NCI-H510A (cell line): ENCODE measurements around the gene ACYP1.

Experiments
- DNase-seq: peaks from one replicate; lab custom pipeline; 2025; lab: John Stamatoyannopoulos, UW

The ACYP1 gene

DNA sequence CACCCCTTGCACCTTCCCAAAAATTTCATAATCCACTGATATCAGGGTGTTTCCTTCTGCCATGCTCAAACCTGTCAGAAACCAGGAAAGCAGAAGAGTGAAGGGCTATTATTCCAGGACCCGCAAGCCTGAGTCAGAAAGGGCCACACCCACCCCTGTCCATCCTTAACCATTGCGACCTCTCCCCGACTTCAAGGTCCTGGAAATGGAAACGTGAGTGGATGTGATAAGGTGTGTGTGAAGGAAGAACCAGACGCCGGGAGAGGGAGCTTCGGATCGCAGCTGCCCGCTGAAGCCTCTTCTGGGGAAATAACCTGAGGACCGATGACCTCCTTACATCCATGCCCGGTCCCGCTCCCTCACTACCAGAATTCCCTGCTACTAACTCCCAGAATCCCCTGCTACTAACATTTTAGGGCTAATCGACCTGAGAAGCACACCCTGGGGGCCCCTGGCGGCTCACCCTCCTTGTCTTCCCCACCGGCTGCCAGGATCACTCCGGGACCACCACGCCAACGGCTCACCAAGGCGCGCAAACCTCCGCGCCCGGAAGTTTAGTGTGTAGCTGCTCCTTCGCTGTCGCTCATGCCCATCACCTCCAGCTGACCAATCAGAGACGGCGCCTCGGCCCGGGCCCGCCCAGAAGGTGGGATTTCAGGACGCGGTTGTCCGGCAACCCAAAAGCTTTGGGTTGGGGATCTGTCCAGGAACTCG, at the start of gene ACYP1:
Gene ACYP1 (minus strand): TSS at position 534 of the 714 bp plus-strand sequence. CDS start 471 bp downstream, at position 63.
- peak; percentile 76 for DNase-seq

GRCh38 chr14:75109877-75110276, 46.1 kb upstream of the ACYP1 start:
- no peak for DNase-seq

- no peak for DNase-seq
These were observed 43.4 kb upstream of the ACYP1 start for GRCh38 chr14:75107186-75107585.

DNA sequence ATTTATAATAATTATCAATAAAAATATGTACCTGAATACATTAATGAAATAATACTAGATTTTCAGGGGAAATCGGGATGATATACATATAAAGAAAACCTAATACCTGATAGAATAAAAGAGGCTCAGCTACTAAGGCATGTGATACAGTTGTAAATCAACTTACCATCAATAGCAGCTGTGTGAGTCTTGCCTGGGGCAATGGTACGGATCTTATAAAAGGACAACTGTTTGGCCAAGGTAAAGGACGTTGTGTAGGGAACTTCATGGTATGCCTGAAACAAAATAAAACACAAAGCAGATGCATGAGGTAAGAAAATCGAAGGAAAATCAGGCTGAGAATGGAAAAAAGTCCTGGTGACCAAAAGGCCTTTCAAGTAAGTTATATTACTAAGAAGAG, 37.7 kb upstream of the ACYP1 start:
- no peak for DNase-seq

DNA sequence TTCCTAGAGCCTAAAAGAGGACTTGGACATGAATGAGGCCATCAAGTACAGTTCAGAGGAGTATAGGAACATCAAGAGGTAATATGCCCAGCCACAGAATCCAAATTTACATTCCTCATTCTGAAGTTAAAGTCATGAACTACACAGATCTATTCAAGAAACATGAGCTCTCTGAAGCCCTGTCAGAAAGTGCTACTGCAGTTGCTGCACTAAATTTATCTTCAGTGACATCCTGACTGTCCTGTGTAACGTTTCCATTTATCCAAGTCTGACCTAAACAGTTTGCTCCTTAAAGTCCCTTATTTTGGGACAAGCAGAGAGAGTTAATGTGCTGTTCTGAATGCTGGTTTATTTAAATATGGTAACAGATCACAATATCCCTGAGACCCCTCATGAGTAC, 34.9 kb upstream of the ACYP1 start:
- no peak for DNase-seq

- no peak for DNase-seq
These were observed 34.4 kb upstream of the ACYP1 start for GRCh38 chr14:75098212-75098611.

DNA sequence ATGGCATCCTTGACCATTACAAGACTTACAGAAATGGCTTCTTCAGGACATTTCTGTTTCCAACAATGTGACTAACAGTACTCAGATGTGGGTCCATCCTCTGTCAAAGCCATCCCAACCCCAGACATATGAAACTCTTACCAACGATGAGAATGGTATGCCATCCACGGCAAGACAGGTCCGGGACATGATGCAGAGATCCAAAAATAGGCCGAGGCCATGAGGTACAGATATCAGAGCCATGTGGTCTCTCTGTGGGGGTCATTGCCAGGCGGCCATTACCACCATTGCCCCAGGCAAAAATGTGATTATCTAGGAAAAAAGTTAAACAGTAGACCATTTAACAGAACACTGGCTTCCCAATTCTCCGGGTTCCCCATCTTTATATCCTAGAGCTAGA, 33.1 kb upstream of the ACYP1 start:
- no peak for DNase-seq

DNA sequence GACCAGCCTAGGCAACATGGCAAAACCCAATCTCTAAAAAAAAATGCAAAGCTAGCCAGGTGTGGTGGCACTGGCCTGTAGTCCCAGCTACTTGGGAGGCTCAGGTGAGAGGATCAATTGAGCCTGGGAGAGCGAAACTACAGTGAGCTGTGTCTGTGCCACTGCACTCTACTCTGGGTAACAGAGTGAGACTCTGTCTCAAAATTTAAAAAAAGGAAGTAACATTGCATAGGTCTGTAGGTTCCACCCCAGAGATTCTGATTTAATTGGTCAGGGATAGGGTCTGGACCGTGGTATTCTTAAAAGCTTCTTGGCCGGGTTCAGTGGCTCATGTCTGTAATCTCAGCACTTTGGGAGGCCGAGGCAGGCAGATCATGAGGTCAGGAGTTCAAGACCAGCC, 31.9 kb upstream of the ACYP1 start:
- no peak for DNase-seq

DNA sequence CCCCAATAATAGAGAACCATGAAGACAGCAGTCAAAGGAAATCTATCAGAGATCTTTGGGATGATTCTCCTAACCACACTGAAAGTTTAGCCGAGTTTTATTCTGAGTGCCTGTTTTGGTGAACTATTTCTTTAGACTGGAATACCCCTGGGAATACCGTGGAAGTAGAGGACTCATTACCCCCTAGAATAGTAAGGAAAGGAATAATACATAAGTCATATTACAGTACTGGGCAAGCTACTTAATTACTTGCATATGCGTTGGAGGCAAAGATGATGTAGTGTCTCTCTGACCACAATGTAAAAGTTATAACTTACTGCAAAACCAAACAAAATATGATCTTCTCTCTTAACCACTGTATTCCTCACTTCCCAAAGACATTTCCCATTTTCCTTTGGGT, 31.1 kb upstream of the ACYP1 start:
- no peak for DNase-seq

GRCh38 chr14:75092698-75093097, 28.9 kb upstream of the ACYP1 start:
- no peak for DNase-seq

- no peak for DNase-seq
These were observed 27.4 kb upstream of the ACYP1 start for GRCh38 chr14:75091251-75091650.

DNA sequence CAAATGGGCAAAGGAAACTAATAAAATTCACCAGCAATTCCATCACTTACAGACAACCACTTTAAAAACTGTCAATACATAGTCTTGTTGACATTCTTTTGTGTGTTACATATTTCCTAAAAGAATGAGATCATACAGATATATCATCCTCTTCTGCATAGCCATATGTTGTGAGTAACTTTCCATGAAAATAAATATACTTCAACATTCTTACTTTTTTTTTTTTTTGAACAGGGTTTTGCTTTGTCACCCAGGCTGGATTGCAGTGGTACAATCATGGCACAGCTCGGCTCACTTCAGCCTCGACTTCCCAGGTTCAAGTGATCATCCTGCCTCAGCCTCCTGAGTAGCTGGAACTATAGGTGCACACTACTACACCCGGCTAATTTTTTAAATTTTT, 26.5 kb upstream of the ACYP1 start:
- no peak for DNase-seq

DNA sequence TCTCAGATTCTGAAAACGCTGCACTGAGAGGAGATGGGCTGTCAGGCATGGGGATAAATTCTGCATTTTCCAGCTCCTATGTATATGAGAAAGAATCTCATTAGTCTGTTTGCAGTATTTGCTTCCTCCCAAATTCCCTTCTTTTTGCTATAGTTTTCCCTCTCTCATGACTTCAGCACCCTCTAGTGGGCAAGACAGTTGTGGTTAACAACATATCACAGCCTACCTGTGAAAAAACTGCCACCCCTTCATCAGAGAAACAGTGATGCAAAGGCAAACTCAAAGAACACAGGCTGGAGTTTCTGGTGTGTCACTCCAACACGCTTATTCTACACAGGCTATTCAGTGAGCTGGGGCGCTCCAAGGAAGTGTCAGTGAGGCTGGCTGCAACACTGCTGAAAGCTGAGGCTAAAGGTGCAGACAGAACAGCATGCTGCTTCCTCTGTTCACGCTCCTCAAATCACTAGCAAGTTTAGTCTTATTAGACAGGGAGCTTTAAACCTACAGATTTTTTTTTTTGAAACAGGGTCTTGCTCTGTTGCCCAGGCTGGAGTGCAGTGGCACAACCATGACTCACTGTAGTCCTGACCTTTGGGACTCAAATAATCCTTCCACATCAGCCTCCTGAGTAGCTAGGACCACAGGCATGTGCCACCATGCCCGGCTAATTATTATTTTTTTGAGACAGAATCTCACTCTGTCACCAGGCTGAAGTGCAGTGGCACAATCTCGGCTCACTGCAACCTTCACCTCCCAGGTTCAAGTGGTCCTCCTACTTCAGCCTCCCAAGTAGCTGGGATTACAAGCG, 24.9 kb upstream of the ACYP1 start:
- DNase-seq: no peak

- DNase-seq: no peak
These were observed 24.3 kb upstream of the ACYP1 start for GRCh38 chr14:75088153-75088552.

DNA sequence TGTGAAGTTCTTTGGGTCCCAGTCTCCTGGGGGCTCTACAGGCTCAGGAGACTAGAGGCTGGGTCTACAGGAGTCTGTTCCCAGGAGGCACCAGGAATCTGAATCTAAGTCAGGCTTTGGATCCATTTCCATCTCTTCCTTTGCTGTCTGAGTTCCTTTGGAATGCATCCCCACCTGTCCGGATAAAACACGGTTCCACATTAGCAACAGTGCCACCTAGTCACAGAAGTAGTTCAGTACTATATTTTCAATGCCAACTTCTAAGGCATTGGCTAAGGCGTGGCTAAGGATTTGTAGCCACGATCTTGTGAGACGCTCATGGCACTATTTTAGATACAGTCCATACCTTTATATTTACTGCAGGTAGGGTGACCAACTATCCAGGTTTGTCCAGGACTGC, 20.7 kb upstream of the ACYP1 start:
- DNase-seq: no peak

DNA sequence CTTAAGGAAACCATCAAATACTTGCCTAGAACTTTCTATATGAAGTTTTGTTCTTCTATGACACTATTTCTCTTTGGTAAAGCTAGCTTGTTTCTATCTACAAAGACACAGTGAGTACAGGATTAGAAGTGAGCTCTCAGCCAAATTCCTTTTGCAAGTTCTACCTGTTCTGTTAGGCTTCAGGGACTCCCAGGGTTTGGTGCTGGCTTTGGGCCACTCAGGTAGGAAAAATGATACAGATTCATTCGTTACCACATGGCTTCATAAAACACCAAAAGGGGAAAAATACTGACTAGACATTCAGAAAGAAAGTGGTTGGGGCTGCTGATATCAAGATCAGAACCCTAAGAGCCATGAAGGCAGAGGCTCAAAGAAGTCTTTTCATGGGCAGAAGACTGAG, 19.4 kb upstream of the ACYP1 start:
- DNase-seq: no peak

DNA sequence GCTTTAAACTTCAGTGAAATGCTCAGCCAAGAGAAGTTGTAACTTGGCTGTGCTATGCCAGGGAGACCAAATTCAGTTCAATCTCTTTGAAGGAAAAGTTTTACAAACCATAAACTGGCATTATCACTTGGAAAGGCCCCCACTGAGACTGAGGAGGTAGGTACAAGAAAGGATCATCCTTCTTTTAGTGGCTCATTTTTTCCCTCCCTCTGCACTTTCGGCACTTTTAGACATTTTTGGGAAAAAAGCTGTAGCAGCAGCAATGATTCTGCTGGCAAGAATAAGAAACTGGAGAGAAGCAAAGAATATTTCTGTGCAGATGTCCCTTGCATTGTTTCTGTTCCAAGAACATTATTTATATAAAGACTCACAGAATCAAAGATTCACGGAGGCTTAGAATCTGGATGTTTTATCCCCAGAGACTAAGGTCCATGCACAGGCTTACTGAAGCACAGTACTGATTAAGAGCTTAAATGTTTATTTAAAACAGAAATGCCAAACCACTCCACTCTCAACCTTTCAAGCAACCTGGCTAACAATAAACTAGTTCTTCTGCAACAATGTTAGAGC, 17.9 kb upstream of the ACYP1 start:
- no peak for DNase-seq

DNA sequence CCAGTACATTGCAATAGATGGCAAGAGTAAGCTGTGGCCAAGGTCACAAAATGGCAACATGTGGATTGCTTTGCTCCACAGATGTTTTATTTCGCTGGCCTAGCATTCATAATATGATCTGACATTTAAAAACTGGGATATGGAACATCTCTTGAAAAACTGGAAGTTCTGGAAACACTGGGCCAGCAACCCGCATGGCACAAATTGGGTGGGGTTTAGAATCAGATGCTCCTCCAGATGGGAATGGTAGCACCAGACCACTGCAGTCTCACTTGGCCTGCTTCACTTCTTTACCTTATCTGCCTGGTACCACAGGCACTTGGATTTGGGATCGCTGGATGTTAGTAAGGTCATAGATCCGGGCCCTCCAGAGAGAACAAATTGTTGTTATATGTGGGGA, 15.7 kb upstream of the ACYP1 start:
- no peak for DNase-seq

DNA sequence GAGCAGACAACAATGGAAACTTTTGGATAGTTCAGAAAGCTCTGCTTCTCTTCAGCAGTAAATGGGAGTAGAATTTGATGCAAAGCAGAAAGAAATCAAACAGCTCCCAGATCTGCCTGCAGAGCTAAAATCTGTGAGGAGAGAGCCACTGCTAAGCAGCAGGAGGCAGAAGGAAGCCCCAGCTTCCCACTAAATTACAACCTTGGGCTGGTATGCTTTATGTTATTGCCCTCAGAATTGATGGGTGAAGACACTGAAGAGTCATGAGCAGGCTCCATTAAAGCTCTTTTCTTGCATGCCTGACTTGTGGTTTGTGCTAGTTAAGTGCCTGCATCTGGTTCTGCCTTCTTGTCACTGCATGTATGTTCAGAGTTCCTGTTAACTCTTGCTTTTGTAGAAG, 14.0 kb upstream of the ACYP1 start:
- DNase-seq: no peak

GRCh38 chr14:75070383-75070782, 6.6 kb upstream of the ACYP1 start:
- no peak for DNase-seq

DNA sequence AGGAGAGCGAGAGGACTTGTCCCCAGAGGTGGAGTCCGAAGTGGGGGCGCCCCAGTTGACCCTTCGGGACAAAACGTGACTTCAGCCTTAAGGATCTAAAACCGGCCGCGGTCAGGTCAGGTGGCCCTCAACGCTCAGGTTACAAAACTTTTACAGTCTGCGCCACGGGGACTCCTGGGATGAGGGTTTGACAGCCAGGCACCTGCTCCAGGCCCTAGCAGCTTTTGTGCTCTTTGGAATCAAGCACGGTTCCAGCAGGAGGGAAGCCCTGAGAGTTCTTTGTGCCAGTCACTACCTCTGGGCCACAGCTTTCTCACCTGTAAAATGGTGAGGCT, 6.0 kb upstream of the ACYP1 start:
- peak; percentile 68 for DNase-seq

DNA sequence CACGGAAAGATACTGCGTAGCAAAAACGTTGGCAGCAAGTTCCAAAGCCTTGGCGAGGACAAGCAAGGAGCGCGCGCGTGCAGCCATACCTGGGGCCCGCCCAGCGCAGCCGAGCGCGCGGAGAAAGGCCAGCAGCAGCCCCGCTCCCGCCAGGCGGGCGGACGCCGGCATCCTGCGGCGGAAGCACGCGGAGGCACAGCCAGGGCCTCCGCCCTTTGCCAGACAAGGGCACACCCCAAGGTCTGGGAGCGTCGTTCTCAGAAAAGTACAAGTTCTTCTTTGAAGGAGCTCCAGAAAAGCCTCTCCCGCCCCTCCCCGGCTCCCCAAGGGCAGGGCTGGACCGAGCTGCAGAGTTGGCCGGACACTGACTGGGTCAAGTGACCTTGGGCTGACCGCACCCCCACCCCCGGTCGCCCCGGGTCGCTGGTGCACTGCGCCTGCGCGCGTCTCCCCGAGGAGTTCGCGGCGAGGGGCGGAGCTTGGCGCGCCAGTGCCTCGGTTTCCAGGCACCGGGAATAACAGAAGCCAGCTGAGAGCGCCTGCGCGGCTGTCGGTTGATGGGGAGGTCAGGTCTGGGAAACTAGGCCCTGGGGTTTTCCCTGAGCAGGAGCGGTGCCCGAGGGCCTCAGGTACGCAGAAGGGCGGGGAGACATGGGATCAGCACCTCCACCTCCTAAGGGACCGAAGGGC, 5.4 kb upstream of the ACYP1 start, which contains the start of gene ZC2HC1C:
Gene ZC2HC1C (plus strand): TSS at position 521 of the 690 bp plus-strand sequence. CDS start 933 bp downstream, outside the sequence.
- peak; percentile 93 for DNase-seq
